Stimulated activated CD4-positive, alpha-beta T cell treated with anti-CD3 and anti-CD28 coated beads, Interleukin-15, amount 100 ng/mL, for 24 hours (primary cell): ENCODE data around the gene TOLLIP.
"Not testable (repeated sequence)": the region's sequence is repeated elsewhere in the genome, so short reads cannot be mapped to it uniquely, and the experiment has no call there.

ENCODE experiments used
- DNase-seq: peaks from one replicate; pipeline ENCODE4 v3.0.0-alpha.2; 2020

TOLLIP gene

GRCh38 chr11:1261241-1262071, 48.0 kb downstream of the TOLLIP start:
- DNase-seq, result no peak

GRCh38 chr11:1260620-1261019, 48.8 kb downstream of the TOLLIP start:
- no peak for DNase-seq

GRCh38 chr11:1260023-1260501, 49.4 kb downstream of the TOLLIP start:
- peak; percentile 57 for DNase-seq

- no peak for DNase-seq
Observed at GRCh38 chr11:1259561-1259960, 49.9 kb downstream of the TOLLIP start.

- no peak for DNase-seq
Observed at GRCh38 chr11:1259076-1259461, 50.4 kb downstream of the TOLLIP start.

- no peak for DNase-seq
Observed at GRCh38 chr11:1258401-1259075, 50.9 kb downstream of the TOLLIP start.

- no peak for DNase-seq
Observed at GRCh38 chr11:1257916-1258315, 51.5 kb downstream of the TOLLIP start.

GRCh38 chr11:1257366-1257765, 52.1 kb downstream of the TOLLIP start:
- no peak for DNase-seq

- DNase-seq, result no peak
Observed at GRCh38 chr11:1256257-1257045, 53.0 kb downstream of the TOLLIP start.

GRCh38 chr11:1255151-1255550, 54.3 kb downstream of the TOLLIP start:
- no peak for DNase-seq

- DNase-seq, result no peak
Observed at GRCh38 chr11:1254733-1255132, 54.7 kb downstream of the TOLLIP start.

GRCh38 chr11:1254086-1254648, 55.3 kb downstream of the TOLLIP start:
- no peak for DNase-seq

- DNase-seq, result no peak
Observed at GRCh38 chr11:1253103-1253485, 56.3 kb downstream of the TOLLIP start.

GRCh38 chr11:1252371-1253102, 56.9 kb downstream of the TOLLIP start:
- DNase-seq, result no peak

- no peak for DNase-seq
Observed at GRCh38 chr11:1251236-1251770, 58.1 kb downstream of the TOLLIP start.

- DNase-seq, result not testable (repeated sequence)
Observed at GRCh38 chr11:1250411-1250810, 59.0 kb downstream of the TOLLIP start.

GRCh38 chr11:1248951-1249350, 60.5 kb downstream of the TOLLIP start:
- not testable (repeated sequence) for DNase-seq

GRCh38 chr11:1247026-1247425, 62.4 kb downstream of the TOLLIP start:
- DNase-seq, result not testable (repeated sequence)

GRCh38 chr11:1246301-1246700, 63.1 kb downstream of the TOLLIP start:
- not testable (repeated sequence) for DNase-seq

GRCh38 chr11:1245717-1246116, 63.7 kb downstream of the TOLLIP start:
- DNase-seq, result not testable (repeated sequence)

GRCh38 chr11:1244557-1244956, 64.9 kb downstream of the TOLLIP start:
- not testable (repeated sequence) for DNase-seq

GRCh38 chr11:1243521-1243920, 65.9 kb downstream of the TOLLIP start:
- not testable (repeated sequence) for DNase-seq
